ENCODE results near the gene UEVLD. TPM values are rescaled to one million over a fixed set of nuclear protein-coding genes. Genes with fewer than 3 reads are reported as not detected.
A peak's percentile ranks its signal among the peaks of the same experiment; 100 is the strongest.

The UEVLD gene
- total RNA-seq, 6 donors from 2014 or later = 10.3 to 26.0 (median 19.1) TPM

DNA sequence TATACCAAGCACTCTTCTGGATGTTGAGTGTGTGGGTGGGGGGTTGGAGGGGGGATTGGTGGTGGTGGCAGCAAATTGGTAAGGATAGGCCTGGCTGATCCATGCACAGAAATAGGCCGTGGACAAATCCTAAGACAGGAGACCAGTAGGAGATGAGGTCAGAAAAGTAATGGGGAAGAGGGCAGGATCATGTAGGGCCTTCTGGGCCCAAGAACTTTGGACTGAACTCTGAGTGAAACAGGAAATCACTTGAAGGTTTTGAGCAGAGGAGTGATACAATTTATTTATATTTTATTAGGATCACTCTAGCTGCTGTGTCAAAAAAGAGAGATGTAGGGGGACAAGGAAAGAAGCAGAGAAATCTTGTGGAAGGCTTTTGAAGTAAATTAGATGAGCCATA is 90.5 kb downstream of the UEVLD start:
- Histone ChIP-seq H3K4me3 (no peak overlapping the region), H3K9me3 (no peaks in the 10 kb centered on the region), H3K4me1 (peaks cover 0 to 10% (median 0%) of the 10 kb centered on the region in 4 donors), H3K27me3 (no peaks in the 10 kb centered on the region), H3K36me3 (peaks cover 21 to 72% (median 41%) of the 10 kb centered on the region in 4 donors), H3K27ac (no peak overlapping the region)
- no peak for DNase-seq
- ATAC-seq (ENCODE audit: low FRiP score in 2 of 2) = no peak
- WGBS, 2 donors = 97 to 100% methylated on average over 1 of the region's 1 CpG
- TF ChIP-seq POLR2A (IDR thresholded peaks at IDR 0.05) (no peak), POLR2AphosphoS5 (IDR thresholded peaks at IDR 0.05) (no peak), EP300 (IDR thresholded peaks at IDR 0.05) (no peak)

DNA sequence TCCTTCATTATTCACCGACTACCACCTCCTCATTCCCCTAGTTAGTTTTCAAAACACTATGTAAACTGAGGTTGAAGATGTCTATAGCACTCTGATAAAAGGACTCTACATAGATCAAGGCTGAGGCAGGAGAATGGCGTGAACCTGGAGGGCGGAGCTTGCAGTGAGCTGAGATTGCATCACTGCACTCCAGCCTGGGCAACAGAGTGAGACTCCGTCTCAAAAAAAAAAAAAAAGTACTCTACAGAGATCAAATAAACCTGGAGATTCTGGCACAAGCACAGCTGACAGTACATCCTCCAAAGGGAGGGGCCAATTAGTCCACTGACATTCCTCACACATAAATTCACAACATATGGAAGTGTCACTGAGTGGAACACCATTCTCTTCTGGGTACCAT is 92.8 kb downstream of the UEVLD start:
- TF ChIP-seq POLR2A (IDR thresholded peaks at IDR 0.05) (no peak), EP300 (IDR thresholded peaks at IDR 0.05) (no peak), POLR2AphosphoS5 (IDR thresholded peaks at IDR 0.05) (no peak)
- ATAC-seq (ENCODE audit: low FRiP score in 2 of 2) = no peak
- WGBS, 2 donors = 79 to 81% methylated on average over 4 of the region's 4 CpGs

DNA sequence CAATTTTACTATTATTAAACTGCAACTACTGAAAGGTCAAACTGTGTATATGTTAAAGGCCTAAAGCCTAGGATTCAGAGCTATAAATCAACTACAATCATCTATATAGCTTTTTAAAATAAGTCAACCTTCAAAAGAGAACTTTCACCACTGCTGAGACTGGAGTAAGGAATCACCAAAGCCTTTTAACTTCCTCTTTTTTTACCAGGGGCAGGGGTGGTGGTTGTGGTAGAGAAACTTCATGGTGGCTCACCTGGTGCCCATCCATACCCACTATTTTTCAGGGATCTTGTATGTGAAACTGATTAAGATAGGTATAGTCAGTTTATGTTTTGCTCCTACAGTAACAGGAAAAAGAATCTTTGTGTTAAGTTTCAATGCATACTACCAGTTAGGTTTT is 93.3 kb downstream of the UEVLD start:
- Histone ChIP-seq H3K4me1 (peaks cover 0 to 27% (median 2%) of the 10 kb centered on the region in 4 donors), H3K27ac (no peak overlapping the region), H3K9me3 (no peaks in the 10 kb centered on the region), H3K4me3 (no peak overlapping the region), H3K27me3 (no peaks in the 10 kb centered on the region), H3K36me3 (peaks cover 3 to 68% (median 29%) of the 10 kb centered on the region in 4 donors)
- ATAC-seq (ENCODE audit: low FRiP score in 2 of 2) (no peak), DNase-seq (no peak)
- TF ChIP-seq POLR2AphosphoS5 (IDR thresholded peaks at IDR 0.05) (no peak), POLR2A (IDR thresholded peaks at IDR 0.05) (no peak), EP300 (IDR thresholded peaks at IDR 0.05) (no peak)
- TF ChIP-seq, protein P1, sequence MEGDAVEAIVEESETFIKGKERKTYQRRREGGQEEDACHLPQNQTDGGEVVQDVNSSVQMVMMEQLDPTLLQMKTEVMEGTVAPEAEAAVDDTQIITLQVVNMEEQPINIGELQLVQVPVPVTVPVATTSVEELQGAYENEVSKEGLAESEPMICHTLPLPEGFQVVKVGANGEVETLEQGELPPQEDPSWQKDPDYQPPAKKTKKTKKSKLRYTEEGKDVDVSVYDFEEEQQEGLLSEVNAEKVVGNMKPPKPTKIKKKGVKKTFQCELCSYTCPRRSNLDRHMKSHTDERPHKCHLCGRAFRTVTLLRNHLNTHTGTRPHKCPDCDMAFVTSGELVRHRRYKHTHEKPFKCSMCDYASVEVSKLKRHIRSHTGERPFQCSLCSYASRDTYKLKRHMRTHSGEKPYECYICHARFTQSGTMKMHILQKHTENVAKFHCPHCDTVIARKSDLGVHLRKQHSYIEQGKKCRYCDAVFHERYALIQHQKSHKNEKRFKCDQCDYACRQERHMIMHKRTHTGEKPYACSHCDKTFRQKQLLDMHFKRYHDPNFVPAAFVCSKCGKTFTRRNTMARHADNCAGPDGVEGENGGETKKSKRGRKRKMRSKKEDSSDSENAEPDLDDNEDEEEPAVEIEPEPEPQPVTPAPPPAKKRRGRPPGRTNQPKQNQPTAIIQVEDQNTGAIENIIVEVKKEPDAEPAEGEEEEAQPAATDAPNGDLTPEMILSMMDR (IDR thresholded peaks at IDR 0.05) = no peak

More for the DNA sequence above, 92.8 kb downstream of the UEVLD start:
- H3K27me3 ChIP-seq = no peaks in the 10 kb centered on the region
- H3K36me3 ChIP-seq = peaks cover 4 to 68% (median 29%) of the 10 kb centered on the region in 4 donors
- no peak overlapping the region for H3K4me3 ChIP-seq
- peak in 1 of 2 donors; percentile 48 for DNase-seq
- H3K4me1 ChIP-seq = peaks cover 0 to 24% (median under 1%) of the 10 kb centered on the region in 4 donors
- no peak overlapping the region for H3K27ac ChIP-seq
- H3K9me3 ChIP-seq = no peaks in the 10 kb centered on the region

DNA sequence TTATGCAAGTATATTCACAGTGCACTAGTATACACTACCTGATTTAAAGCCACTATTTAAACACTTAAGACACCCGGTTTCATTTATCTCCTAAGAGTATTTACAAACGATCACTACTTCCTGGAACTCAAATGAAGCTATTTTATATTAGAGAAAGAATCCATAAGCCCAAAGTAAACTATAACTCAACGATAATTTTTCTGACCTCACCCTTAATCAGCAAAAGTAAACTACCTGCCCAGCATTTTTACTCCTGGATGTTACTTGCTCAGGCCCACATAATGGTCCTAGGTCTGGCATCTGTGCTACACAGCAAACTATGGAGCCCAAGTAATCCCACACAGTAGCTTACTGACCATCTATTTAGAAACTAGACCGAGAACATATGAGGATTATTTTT is 95.2 kb downstream of the UEVLD start:
- peaks cover 0 to 33% (median 2%) of the 10 kb centered on the region in 4 donors for H3K4me1 ChIP-seq
- no peak for DNase-seq
- peaks cover 0 to 60% (median 19%) of the 10 kb centered on the region in 4 donors for H3K36me3 ChIP-seq
- H3K4me3 ChIP-seq = no peak overlapping the region
- no peaks in the 10 kb centered on the region for H3K9me3 ChIP-seq
- no peak for ATAC-seq (ENCODE audit: low FRiP score in 2 of 2)
- H3K27ac ChIP-seq = peak overlapping the region in 3 of 4 donors; percentile 0 to 41 (median 6)
- TF ChIP-seq, protein P1 (IDR thresholded peaks at IDR 0.05) = no peak
- WGBS, 2 donors = 67 to 68% methylated on average over 4 of the region's 4 CpGs
- no peaks in the 10 kb centered on the region for H3K27me3 ChIP-seq

DNA sequence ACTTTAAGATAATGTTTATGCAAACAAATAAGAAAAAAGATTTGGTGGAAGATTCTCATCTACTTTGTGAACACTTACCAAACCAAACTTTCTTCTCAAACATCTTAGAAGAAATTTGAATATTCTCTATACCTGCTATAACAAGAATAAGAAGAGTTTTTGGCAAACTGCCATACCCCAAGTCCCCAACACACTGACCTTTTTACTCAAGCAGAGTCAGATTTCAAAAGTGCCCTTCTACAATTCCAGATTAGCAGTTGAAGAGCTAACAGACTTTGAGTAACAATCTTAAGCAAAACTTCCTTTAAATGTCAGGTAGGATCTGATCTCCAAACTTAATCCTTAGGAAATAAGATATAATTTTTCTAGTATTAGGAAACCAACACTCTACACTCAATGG is 95.6 kb downstream of the UEVLD start:
- peaks cover 0 to 56% (median 16%) of the 10 kb centered on the region in 4 donors for H3K36me3 ChIP-seq
- peaks cover 0 to 33% (median 2%) of the 10 kb centered on the region in 4 donors for H3K4me1 ChIP-seq
- H3K27me3 ChIP-seq = no peaks in the 10 kb centered on the region
- peak overlapping the region in 1 of 4 donors; percentile 0 for H3K27ac ChIP-seq
- no peak overlapping the region for H3K4me3 ChIP-seq
- TF ChIP-seq, protein P1 (IDR thresholded peaks at IDR 0.05) = no peak
- TF ChIP-seq POLR2AphosphoS5 (IDR thresholded peaks at IDR 0.05) (no peak), EP300 (IDR thresholded peaks at IDR 0.05) (no peak), POLR2A (IDR thresholded peaks at IDR 0.05) (no peak)
- DNase-seq = no peak
- H3K9me3 ChIP-seq = no peaks in the 10 kb centered on the region
- no peak for ATAC-seq (ENCODE audit: low FRiP score in 2 of 2)

DNA sequence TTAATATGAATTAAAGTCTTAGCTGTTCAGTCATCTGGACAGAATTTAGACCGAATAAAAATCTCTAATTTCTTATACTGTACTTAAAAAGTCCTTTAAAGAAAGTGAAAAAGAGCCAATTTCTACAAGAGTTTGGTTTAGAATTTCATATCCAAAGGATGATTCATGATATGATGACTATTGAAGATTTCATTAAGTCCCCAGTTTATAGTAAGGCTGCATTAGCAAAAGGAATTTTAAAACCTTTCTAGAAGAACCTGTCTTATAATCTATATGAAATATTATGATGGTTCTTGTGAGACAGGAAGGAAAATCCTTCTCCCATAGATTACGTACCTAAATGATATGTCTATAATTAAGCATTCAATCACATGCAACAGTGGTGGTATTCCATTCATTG is 96.6 kb downstream of the UEVLD start:
- peaks cover 0 to 46% (median 13%) of the 10 kb centered on the region in 4 donors for H3K36me3 ChIP-seq

More for the DNA sequence above, 96.6 kb downstream of the UEVLD start:
- H3K9me3 ChIP-seq = no peaks in the 10 kb centered on the region
- no peaks in the 10 kb centered on the region for H3K27me3 ChIP-seq
- 78 to 88% methylated on average over 2 of the region's 2 CpGs for WGBS, 2 donors
- peaks cover 0 to 33% (median 2%) of the 10 kb centered on the region in 4 donors for H3K4me1 ChIP-seq
- no peak for TF ChIP-seq POLR2AphosphoS5 (IDR thresholded peaks at IDR 0.05)
- TF ChIP-seq POLR2A (IDR thresholded peaks at IDR 0.05) = no peak
- TF ChIP-seq, protein P1 (IDR thresholded peaks at IDR 0.05) = no peak
- TF ChIP-seq EP300 (IDR thresholded peaks at IDR 0.05) = no peak
- peak overlapping the region in 1 of 4 donors; percentile 42 for H3K27ac ChIP-seq
- no peak overlapping the region for H3K4me3 ChIP-seq
- ATAC-seq (ENCODE audit: low FRiP score in 2 of 2) (no peak), DNase-seq (no peak)
